ENCODE results near the gene NPDC1. TPM values are rescaled to one million over a fixed set of nuclear protein-coding genes. Genes with fewer than 3 reads are reported as not detected.
A peak's percentile ranks its signal among the peaks of the same experiment; 100 is the strongest.

Gene NPDC1
- total and polyA plus RNA-seq, 2 of the 8 experiments (the other 6 are each of a cell fraction or from before 2014, with no cell fraction given) = 26.2 to 44.1 TPM

DNA sequence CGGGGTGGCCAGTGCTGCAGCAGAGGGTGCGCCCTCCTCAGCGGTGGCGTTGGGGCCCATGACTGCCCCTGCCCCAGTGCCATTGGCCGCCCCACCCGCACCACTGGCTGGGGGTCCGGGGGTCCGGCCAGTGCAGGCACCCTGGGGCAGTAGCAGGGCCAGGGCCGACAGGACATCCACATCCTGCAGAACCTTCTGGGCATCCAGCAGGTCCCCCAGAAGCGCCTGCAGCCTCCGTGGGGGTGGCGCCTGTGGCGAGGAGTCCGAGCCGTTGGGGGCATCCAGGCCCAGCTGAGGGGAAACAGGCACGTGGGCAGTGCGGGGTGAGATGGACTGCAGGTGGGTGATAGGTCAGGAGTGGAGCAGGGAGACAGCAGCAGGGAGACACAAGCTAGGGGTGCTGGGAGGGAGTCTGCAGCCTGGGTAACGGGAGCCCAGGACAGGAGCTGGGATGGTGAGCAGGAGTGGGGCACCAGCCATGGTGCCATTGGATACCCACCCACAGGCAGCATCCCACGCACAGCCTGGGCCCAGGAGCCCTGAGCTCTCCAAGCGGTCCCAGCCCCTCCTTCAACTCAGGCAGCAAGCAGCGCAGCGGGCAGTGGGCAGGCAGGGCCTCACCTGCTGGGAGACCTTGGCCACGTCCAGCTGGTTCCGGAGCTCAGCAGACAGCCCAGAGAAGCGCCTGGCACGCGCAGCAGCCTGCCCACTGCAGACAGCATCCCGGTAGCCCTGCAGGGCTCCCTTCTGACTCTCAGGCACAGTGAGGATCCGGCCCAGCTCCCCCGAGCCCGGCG, 25.0 kb downstream of the NPDC1 start:
- H3K27me3 ChIP-seq (replicated peaks in 1 of 4; ENCODE audit: control insufficient read depth in 3 of 4, extremely low read depth in 1 of 4, insufficient read depth in 3 of 4, low read length in 3 of 4) = peaks cover 0 to 3% (median 0%) of the 10 kb centered on the region in 4 experiments; a peak in 2 of 7 replicates
- no peak overlapping the region for H2AFZ ChIP-seq (ENCODE audit: low read length)
- no peak overlapping the region for H2BK12ac ChIP-seq (ENCODE audit: low read depth, low read length)
- FAIRE-seq (no peak), DNase-seq (ENCODE audit: low read depth in 1 of 2, low spot score in 2 of 2) (no peak)
- no peak overlapping the region for H3K4me2 ChIP-seq (ENCODE audit: insufficient read depth in 1 of 2, low read depth in 2 of 2, low read length in 2 of 2)
- no peaks in the 10 kb centered on the region for H3K79me1 ChIP-seq (ENCODE audit: low read depth, low read length)
- peaks cover 0 to 12% of the 10 kb centered on the region in 2 experiments; a peak in 1 of 4 replicates for H3K9me3 ChIP-seq (ENCODE audit: insufficient read depth in 2 of 2, low read depth in 1 of 2, low read length in 1 of 2)
- no peak overlapping the region for H3K56ac ChIP-seq (replicated peaks; ENCODE audit: insufficient read length, low read depth, low read length)
- POLR2A ChIA-PET (ENCODE audit: partially characterized antibody) = no interaction called here
- H3K18ac ChIP-seq (ENCODE audit: extremely low read depth, low read length) = no peak overlapping the region; the same call in 1 of the 2 replicates
- peaks cover 0 to 9% (median 3%) of the 10 kb centered on the region in 4 experiments; a peak in 3 of 7 replicates for H3K4me1 ChIP-seq (replicated peaks in 1 of 4; ENCODE audit: control insufficient read depth in 3 of 4, insufficient read depth in 4 of 4, low read length in 3 of 4)
- H3K14ac ChIP-seq (ENCODE audit: insufficient read length) = no peak overlapping the region
- no peak overlapping the region for H3K4ac ChIP-seq (replicated peaks; ENCODE audit: insufficient read length, low read depth, low read length)
- peaks cover 0 to 8% of the 10 kb centered on the region in 2 experiments for H4K20me1 ChIP-seq (replicated peaks in 1 of 2; ENCODE audit: control insufficient read depth in 1 of 2, insufficient read depth in 2 of 2, low read length in 2 of 2)
- peaks cover 0 to 5% (median 0%) of the 10 kb centered on the region in 4 experiments; a peak in 1 of 8 replicates for H3K36me3 ChIP-seq (ENCODE audit: control insufficient read depth in 2 of 4, insufficient read depth in 4 of 4, low read length in 3 of 4)
- CTCF ChIA-PET (ENCODE audit: partially characterized antibody) = interaction anchor here (0.8 to 7.2 kb wide), 14 partner anchors 9 to 73 kb away, joined by 3 to 54 read pairs (median 4); partner anchors contain the start of genes ABCA2 and FUT7
- no peaks in the 10 kb centered on the region for H3K79me2 ChIP-seq (ENCODE audit: control insufficient read depth in 1 of 2, insufficient read depth in 2 of 2, low read length in 2 of 2)
- no peak overlapping the region for H2AK5ac ChIP-seq (ENCODE audit: low read depth, low read length)
- no peak overlapping the region for H4K5ac ChIP-seq (ENCODE audit: insufficient read length, low read depth, low read length)
- peak overlapping the region; percentile 51; the same call in 1 of the 2 replicates for H4K8ac ChIP-seq (ENCODE audit: extremely low read depth, insufficient read depth, low read length)
- no peaks in the 10 kb centered on the region for H3K23me2 ChIP-seq (ENCODE audit: low read depth, low read length)
- no peak overlapping the region for H2BK120ac ChIP-seq (replicated peaks; ENCODE audit: low read depth, low read length)
- H2BK15ac ChIP-seq (ENCODE audit: low read length) = peak overlapping the region; percentile 72; the same call in 1 of the 2 replicates
- no peak overlapping the region for H2BK5ac ChIP-seq (ENCODE audit: low read depth, low read length)
- no peak overlapping the region for H2BK20ac ChIP-seq (ENCODE audit: low read length)
- WGBS, 2 experiments (ENCODE audit: extremely low coverage in 1 of 2, insufficient coverage in 1 of 2, insufficient read length in 1 of 2, insufficient replicate concordance in 2 of 2, low coverage in 1 of 2, low lambda C conversion rate in 2 of 2, missing lambda C conversion rate in 1 of 2) = 88% methylated on average over 21 of the region's 32 CpGs; no CpG with 5 or more reads in 1 of the 2 experiments
- no peak overlapping the region for H3K9ac ChIP-seq (replicated peaks in 1 of 4; ENCODE audit: extremely low read depth in 1 of 4, low read depth in 3 of 4, low read length in 3 of 4)
- no peak overlapping the region for H3K23ac ChIP-seq (ENCODE audit: insufficient read length)
- TF ChIP-seq GABPA (IDR thresholded peaks at IDR 0.05; ENCODE audit: borderline replicate concordance, insufficient read depth, low read length) = no peak
- TF ChIP-seq RNF2 (IDR thresholded peaks at IDR 0.05; ENCODE audit: borderline replicate concordance, low read depth, low read length, missing control alignments, poor library complexity, severe bottlenecking) = no peak
- no peak for TF ChIP-seq SIN3A (conservative IDR thresholded peaks at IDR 0.05 in 1 of 2, IDR thresholded peaks at IDR 0.05 in 1 of 2; ENCODE audit: low read depth in 1 of 2, low read length in 2 of 2)
- no peak for TF ChIP-seq HDAC2 (IDR thresholded peaks at IDR 0.05; ENCODE audit: borderline replicate concordance in 1 of 2, low read depth in 2 of 2, low read length in 2 of 2)
- no peak for TF ChIP-seq TAF7 (optimal IDR thresholded peaks at IDR 0.05; ENCODE audit: borderline replicate concordance, low read depth, low read length)
- no peak for TF ChIP-seq POLR2AphosphoS5 (IDR thresholded peaks at IDR 0.05; ENCODE audit: low read depth, low read length)
- H3K27ac ChIP-seq (ENCODE audit: low read depth, low read length) = no peak overlapping the region
- H4K91ac ChIP-seq (replicated peaks; ENCODE audit: insufficient read length, low read length) = no peak overlapping the region
- no peak overlapping the region for H3K4me3 ChIP-seq (ENCODE audit: extremely low read depth in 1 of 4, insufficient read depth in 2 of 4, low read depth in 3 of 4, low read length in 4 of 4)
